GM12874 (cell line): ENCODE measurements around the gene IL27RA.

Experiments
- TF ChIP-seq, protein P1 (sequence below): IDR thresholded peaks from 2 replicates; pipeline ENCODE4 v1.5.1; 2011; ENCODE audit warnings: low read depth, mild to moderate bottlenecking, control low read depth, low read length, moderate library complexity; ENCODE audit not compliant: insufficient read depth

Gene IL27RA

DNA sequence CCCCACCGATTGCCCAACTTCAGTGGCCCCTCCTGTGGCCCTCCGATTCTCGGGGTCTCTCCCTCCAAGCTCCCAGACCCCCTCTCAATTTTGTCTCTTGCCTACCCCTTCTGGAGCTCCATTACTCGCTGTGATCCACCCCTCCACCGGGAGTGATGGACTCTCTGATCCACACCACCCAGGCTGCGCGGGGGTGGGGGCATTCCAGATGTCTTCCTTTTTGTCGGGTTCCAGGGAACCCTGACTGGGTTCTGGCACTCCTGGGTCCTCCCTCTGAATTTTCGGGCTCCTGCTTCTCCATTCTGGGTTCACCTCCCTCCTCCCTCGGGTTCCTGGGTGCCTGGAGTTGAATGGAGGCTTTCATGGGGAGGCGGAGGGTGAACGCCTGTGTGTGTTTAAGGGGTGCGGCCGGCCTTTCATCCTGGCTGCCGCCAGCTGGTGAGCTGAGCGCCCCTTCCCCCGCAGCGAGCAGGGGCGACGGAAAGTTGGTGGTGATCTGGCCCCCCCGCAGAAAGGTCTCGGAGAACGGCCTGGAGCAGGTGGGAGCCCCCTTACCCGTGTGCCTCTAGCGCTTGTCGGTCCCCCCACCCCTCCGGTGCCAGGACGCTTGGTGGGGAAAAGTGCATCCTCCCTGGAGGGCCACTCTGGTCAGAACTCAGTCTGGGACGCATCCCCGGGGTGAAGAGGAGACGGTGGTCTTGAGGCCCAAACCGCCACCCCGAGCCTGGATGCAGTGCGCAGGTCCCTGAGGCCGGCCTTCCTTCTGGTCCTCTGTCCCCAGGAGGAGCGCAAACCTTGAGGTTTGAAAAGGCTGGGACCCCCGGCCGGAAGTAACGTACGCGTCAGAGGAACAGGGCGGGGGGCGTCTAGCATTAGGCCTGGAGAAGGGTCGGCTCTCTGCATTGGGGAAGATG lies 42.6 kb downstream of the IL27RA start:
- TF ChIP-seq, protein P1, sequence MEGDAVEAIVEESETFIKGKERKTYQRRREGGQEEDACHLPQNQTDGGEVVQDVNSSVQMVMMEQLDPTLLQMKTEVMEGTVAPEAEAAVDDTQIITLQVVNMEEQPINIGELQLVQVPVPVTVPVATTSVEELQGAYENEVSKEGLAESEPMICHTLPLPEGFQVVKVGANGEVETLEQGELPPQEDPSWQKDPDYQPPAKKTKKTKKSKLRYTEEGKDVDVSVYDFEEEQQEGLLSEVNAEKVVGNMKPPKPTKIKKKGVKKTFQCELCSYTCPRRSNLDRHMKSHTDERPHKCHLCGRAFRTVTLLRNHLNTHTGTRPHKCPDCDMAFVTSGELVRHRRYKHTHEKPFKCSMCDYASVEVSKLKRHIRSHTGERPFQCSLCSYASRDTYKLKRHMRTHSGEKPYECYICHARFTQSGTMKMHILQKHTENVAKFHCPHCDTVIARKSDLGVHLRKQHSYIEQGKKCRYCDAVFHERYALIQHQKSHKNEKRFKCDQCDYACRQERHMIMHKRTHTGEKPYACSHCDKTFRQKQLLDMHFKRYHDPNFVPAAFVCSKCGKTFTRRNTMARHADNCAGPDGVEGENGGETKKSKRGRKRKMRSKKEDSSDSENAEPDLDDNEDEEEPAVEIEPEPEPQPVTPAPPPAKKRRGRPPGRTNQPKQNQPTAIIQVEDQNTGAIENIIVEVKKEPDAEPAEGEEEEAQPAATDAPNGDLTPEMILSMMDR = no peak

DNA sequence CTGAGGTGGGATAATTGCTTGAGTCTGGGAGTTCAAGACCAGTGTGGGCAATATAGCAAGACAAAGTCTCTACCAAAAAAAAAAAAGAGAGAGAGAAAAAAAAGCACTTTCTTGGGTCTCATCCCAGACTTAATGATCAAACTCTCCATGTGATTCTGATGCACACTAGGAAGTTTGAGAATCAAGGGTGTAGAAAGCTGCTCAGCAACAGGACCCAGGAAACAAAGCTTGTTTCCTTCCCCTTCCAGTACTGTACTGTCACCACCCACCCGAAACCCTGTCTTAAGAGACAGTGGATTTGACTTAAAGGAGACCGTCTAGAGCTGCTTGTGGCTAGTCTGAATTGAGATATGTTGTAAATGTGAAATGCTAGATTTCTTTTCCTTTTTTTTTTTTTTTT lies 46.8 kb downstream of the IL27RA start:
- TF ChIP-seq, protein P1 = no peak

DNA sequence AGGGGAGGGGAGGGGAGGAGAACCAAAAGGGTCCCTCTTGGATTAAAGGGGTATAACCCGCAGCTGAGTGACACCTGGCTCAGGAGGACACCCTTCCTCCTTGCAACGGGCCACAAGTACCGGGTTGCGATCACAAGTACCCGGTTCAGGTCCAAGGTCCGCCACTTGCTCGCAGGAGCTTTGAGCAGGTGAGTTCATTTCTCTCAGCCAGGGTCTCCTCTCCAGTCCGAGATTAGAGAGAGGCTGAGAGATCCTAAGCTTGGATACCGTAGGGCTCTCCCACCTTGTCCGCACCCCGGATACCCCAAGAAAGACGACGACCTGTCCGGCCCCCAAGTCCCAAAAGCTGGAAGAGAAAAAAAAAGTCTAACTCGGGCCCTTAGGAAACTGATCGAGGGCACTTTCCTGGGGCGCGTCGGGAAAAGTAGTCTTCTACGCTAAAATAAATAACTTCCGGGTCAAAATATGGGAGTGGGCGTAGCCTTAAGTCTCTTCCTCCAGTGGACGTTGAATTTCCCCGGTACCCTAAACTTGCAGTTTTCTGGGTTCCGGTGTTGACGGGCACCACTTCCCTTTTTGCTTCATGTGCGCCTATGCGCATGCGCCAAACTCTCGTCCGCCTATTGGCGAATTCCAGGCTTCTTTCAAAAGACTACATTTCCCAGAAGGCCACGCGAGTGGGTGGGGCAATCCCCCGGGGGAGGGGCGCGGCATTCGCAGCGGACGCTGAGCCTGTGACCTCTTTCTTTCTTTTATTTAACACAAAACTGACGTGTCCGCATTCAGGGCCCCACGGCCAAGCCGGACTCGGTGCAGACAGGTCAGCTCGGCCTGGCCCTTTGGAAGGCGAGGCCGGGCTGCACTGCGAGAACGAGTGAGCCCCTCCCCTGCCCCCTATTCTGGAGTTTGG lies 49.6 kb downstream of the IL27RA start:
- TF ChIP-seq, protein P1 = no peak

DNA sequence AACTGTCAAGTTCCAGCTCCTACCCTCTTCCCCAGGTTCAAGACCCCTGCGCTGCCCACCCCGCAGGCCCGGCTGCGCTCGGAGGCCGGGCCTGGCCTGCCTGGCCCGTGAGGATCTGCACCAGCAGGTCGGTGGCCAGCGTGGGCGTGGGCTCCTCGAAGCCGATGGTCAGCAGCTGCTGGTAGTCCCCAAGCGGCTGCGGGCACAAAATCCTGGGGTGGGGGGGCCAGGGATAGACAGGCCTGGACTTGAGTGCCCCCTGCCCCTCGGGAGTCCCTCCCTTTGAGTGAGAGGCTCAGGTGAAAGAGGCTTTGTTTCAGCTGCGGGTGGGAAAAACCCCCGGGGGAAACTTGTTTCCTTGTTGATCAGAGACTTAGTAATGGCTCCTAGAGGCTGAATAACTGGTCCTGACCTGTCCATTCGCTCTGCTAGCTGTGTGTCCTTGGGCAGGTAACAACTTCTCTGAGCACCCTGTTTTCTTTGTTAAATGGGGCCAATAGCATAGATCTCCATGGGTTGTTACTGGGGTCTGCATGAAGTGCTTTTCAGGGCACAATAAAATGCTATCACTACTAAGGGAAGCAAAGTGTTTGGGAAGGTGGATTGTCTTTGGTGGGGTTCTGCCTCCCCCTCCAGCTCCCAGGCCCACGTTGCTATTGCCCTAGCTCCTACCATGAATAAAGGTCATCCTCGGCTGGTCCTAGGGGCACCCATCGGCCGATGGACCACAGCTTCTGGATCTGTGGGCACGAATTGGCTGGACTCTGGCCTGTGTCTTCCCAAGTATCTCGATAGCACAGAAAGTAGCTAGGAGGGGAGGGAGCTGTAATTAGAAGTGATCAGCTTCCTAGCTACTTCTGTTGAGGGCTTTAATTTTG lies 50.5 kb downstream of the IL27RA start:
- TF ChIP-seq, protein P1 = no peak

DNA sequence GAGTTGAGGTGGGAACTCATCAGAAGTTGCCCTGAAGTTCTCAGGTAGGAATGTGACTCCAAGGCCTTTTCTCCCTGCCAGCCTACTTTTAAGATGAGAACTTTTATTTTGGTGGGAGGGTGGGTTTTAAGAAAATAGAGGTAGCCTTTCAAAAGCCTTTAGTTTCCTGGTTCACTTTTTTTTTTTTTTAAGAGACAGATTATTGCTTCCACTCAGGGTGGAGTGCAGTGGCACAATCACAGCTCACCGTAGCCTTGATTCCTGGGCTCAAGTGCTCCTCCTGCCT lies 51.1 kb downstream of the IL27RA start:
- TF ChIP-seq, protein P1 = no peak

DNA sequence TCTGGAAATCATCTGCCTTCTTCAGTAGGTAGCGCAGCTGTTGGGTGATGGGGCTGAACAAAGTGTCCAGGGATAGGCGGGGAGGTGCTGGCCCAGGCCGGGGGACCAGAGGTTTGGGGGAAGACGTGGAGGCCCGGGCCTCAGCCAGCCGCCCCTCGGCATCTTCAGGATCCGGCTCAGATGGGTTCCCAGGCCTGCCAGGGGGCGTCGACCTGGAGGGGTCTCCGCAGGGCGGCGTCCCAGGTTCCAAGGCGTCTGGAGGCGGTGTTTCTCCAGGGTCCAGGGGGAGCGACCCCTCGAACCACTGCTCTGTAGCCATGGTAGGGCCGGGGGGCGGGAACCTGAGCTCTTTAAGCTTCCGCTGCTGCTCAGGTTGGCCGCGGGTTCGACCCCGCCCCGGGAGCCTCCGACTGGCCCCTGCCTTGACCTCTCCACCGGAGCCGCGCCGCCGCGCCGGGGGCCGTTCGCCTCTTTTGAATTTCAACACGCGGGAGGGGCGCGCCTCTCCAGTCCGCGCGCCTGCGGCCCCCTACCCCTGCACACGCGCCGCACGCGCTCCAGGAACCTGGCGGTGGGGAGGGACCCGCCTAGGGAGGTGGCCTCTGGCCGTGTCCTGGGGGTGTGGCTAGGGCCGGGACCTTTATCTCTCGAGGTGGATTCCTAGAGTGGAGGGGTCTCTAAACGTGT lies 53.9 kb downstream of the IL27RA start, which contains the start of gene C19orf67:
TSS of gene C19orf67 (minus strand) at position 475 of the 687 bp plus-strand sequence. CDS start at position 319, 156 bp downstream.
- TF ChIP-seq, protein P1 = no peak
